Epithelial cell of proximal tubule (primary cell): ENCODE results near the gene CRISP3. TPM values are rescaled to one million over a fixed set of nuclear protein-coding genes. Genes with fewer than 3 reads are reported as not detected.

Experiments used
- DNase-seq: peaks from one replicate; pipeline ENCODE4 v3.0.0-alpha.2; 2011; ENCODE audit warnings: low read depth
- H3K4me3 ChIP-seq: 2 replicates; pipeline ENCODE4 v1.5.1; 2011; ENCODE audit warnings: low read depth, mild to moderate bottlenecking, low read length
- CTCF ChIP-seq: conservative IDR thresholded peaks from 2 replicates; pipeline ENCODE4 v1.5.1; 2012; ENCODE audit warnings: low read depth, mild to moderate bottlenecking, low read length
- total RNA-seq: library from RNA; depleted of rRNA; stranded (reverse); fragments of >200 nt; gene quantifications from 2 replicates; pipeline ENCODE4 v1.2.3, GENCODE V29; 2015

Gene CRISP3
- total RNA-seq, 1 donor from 2014 or later: not detected

- no peak overlapping the region for H3K4me3 ChIP-seq
- no peak for DNase-seq
- no peak for TF ChIP-seq CTCF
Measured at GRCh38 chr6:49698478-49698877, 45.7 kb downstream of the CRISP3 start.

GRCh38 chr6:49693512-49693911 lies 50.7 kb downstream of the CRISP3 start:
- H3K4me3 ChIP-seq: no peak overlapping the region
- DNase-seq: no peak
- no peak for TF ChIP-seq CTCF

GRCh38 chr6:49692534-49692933 lies 51.7 kb downstream of the CRISP3 start:
- no peak overlapping the region for H3K4me3 ChIP-seq
- TF ChIP-seq CTCF: no peak
- no peak for DNase-seq

Other genes with a start within 250 kb of the CRISP3 start
- not detected in 2 replicates for gene GLYATL3, start 244.5 kb downstream of the CRISP3 start, total RNA-seq
- gene C6orf141, start 193.7 kb downstream of the CRISP3 start, total RNA-seq: 8.2 and 11.6 TPM in 2 replicates
- gene RHAG, start 107.5 kb downstream of the CRISP3 start, total RNA-seq: not detected in 2 replicates
- gene CRISP2, start 30.8 kb downstream of the CRISP3 start, total RNA-seq: 0.06 TPM in 1 of 2 replicates, not detected in the other
- gene PGK2, start 42.9 kb upstream of the CRISP3 start, total RNA-seq: not detected in 2 replicates
- not detected in 2 replicates for gene CRISP1, start 122.1 kb upstream of the CRISP3 start, total RNA-seq
- not detected in 2 replicates for gene DEFB114, start 219.8 kb upstream of the CRISP3 start, total RNA-seq
- not detected in 2 replicates for gene DEFB113, start 225.2 kb upstream of the CRISP3 start, total RNA-seq